NCI-H526 (cell line): Measurements from ENCODE around the gene ARHGEF1.

Source experiments
- DNase-seq, 2 experiments: peaks; one replicate each; lab custom pipeline; 2025; lab: John Stamatoyannopoulos, UW

The ARHGEF1 gene

GRCh38 chr19:41883821-41884733, 1.1 kb downstream of the ARHGEF1 start:
- DNase-seq, result peak; percentile 96 to 100

DNA sequence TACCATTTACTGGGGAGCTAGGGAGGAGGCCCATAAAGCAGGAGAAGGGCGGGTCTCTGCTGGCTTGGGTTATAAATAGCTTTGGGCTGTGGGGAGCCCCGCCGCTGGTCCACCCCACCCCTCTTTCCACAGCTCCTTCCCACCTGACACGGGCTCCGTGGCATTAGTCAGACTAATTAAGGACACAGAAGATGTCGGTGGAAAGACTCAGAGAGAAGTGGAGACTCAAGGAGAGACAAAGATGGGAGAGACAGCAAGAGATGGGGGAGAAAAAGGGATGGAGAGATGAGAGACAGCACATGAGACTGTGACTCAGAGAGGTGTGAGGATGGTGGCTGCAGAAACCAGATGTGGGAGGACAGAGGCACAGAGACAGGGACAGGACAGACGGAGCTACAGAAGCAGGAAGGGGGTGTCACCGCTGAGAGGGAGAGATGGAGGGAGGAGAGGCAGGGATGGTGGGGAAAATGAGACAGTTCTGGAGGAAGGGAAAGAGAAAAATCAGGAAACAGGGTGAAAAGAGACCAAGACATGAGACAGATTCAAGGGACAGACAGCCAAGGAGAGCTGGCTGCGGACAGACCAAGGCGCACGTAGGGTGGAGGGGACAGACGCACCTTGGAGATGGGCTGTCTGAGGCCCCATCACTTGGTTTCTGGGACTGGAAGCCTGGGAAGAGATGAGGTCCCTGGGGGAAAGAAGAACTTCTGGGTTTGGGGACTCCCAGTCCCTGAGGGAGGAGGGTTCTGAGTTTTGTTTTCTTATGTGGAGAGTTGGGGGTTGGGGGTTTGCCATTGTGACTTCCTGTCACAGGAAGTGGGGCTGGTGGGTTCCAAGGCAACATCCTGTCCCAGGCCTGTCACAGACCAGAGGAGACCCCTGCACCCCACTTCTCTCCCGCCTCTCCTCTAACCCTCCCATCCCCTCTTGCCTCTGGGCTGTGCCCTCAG, 4.1 kb downstream of the ARHGEF1 start:
- DNase-seq, result no peak

DNA sequence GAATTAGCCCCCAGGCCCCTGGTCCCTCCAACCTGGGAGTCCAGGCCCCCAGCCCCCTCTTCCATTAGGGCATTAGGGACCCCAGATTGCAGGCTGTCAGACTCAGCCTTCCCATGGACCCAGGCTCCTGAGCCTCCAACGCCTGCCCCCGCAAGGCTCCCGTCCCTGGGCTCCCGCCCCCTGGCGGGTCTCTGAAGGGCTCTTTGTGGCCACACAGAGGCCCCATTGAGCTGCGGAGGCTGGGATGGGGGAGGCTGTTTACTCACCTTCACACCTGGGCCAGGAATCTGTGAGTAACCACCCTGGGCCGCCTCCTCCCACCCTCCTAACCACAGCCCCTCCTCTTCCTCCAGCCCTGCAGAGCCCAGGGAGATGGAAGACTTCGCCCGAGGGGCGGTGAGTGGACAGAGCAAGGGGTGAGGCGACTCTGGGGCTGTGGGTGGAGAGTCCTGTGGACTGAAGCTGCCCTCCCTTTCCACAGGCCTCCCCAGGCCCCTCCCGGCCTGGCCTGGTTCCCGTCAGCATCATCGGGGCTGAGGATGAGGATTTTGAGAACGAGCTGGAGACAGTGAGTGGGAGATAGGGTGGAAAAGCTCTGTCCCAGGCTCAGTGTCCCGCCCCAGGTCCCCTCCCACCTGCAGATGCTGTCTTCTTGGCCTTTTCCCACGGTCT, 4.9 kb downstream of the ARHGEF1 start:
- DNase-seq, result peak; percentile 75 to 92

- no peak for DNase-seq
Measured at GRCh38 chr19:41888926-41889325, 5.9 kb downstream of the ARHGEF1 start.

GRCh38 chr19:41889896-41890295, 6.9 kb downstream of the ARHGEF1 start:
- no peak for DNase-seq

GRCh38 chr19:41890936-41891335, 8.0 kb downstream of the ARHGEF1 start:
- no peak for DNase-seq

DNA sequence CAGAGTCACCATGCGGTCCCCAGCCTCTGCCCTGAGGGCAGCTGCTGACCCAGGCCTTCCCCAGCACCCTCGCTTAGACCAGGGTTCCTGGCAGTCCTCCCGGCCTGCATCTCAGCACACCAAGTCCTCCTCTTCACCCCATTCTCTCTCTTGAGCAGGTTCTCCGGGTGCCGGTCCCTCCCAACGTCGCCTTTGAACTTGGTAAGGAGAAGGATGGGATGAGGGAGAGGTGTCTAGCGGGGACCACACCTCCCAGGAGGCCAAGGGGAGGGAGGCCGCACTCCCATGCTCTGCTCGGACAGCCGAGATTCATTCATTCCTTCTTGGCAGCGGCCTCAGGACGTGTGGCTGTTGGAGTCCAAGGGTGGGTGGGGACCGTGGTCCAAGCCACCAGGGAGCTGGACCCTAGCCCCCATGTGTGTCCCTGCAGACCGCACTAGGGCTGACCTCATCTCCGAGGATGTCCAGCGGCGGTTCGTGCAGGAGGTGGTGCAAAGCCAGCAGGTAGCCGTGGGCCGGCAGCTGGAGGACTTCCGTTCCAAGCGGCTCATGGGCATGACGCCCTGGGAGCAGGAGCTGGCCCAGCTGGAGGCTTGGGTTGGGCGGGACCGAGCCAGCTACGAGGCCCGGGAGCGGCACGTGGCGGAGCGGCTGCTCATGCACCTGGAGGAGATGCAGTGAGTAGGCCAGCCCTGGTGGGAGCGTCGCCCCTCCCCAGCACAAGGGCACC, 9.4 kb downstream of the ARHGEF1 start:
- no peak for DNase-seq

DNA sequence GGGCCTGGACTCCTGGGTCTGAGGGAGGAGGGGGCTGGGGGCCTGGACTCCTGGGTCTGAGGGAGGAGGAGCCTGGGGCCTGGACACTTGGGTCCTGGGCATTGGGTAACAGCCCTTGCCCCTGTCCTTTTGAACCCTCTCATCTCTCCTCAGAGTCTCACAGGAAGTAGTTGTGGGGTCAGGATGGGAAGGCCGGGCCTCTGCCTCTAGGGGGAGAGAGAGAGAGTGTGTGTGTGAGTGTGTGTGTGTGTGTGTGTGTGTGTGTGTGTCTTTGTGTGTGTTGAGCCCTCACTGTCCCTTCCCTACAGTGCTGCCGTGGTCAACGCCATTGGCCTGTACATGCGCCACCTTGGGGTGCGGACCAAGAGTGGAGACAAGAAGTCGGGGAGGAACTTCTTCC, 10.9 kb downstream of the ARHGEF1 start:
- DNase-seq, result peak in 1 of 2 experiments; percentile 30

GRCh38 chr19:41894350-41894749, 11.4 kb downstream of the ARHGEF1 start:
- no peak for DNase-seq

- peak in 1 of 2 experiments; percentile 37 for DNase-seq
Measured at GRCh38 chr19:41895745-41896580, 13.0 kb downstream of the ARHGEF1 start.

- no peak for DNase-seq
Measured at GRCh38 chr19:41896581-41896942, 13.6 kb downstream of the ARHGEF1 start.

- DNase-seq, result no peak
Measured at GRCh38 chr19:41897181-41897580, 14.2 kb downstream of the ARHGEF1 start.

- no peak for DNase-seq
Measured at GRCh38 chr19:41897820-41898219, 14.8 kb downstream of the ARHGEF1 start.

GRCh38 chr19:41898235-41898634, 15.3 kb downstream of the ARHGEF1 start:
- no peak for DNase-seq

DNA sequence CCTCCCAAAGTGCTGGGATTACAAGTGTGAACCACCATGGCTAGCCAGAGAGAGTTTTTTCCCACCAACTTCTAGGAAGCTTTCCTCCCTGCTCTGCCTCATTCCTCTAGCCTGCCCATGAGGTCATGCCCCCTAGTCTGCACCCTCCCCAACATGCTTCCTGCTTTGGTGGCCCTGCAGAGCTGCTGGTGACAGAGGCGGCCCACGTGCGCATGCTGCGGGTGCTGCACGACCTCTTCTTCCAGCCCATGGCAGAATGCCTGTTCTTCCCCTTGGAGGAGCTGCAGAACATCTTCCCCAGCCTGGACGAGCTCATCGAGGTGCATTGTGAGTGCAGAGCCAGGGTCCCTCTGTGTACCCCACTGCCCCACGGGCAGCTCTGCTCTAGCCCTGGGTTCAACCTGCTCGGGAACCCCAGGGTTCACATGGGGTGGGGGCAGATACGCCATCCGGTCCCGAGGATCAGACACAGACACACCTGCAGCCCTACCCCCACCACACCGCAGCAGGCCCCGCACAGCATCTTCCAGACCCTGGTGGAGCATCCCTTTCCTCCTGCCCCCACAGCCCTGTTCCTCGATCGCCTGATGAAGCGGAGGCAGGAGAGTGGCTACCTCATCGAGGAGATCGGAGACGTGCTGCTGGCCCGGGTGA, 18.9 kb downstream of the ARHGEF1 start:
- no peak for DNase-seq

GRCh38 chr19:41902594-41902993, 19.6 kb downstream of the ARHGEF1 start:
- DNase-seq, result no peak

DNA sequence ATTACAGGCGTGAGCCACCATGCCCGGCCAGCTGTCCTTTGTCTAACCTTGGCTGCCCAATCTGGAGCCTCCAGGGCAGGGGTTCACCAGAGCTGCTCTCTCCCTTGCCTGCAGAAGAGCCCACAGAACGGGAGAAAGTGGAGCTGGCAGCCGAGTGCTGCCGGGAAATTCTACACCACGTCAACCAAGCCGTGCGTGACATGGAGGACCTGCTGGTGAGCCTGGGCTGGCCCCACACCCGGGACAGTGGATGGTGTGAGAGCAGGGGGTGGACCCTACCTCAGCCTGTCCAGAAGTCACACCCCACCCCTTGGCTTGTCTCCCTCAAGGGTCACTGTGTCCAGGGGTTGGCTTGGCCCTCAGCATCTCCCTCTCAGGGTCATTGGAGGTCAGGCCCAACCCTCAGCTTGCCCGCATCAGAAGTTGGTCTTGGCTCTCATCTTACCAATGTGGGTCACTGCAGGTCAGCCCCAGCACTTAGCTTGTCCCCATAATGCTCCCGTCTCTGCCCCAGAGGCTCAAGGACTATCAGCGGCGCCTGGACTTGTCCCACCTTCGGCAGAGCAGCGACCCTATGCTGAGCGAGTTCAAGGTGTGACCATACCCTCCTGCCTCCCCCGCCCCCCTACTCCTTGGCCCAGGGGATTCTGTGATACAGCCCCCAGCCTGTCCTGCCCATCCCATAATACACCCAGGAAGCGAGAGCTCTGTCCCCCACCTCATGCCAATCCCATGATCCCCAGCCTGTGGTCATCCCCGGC, 20.4 kb downstream of the ARHGEF1 start:
- DNase-seq, result no peak

DNA sequence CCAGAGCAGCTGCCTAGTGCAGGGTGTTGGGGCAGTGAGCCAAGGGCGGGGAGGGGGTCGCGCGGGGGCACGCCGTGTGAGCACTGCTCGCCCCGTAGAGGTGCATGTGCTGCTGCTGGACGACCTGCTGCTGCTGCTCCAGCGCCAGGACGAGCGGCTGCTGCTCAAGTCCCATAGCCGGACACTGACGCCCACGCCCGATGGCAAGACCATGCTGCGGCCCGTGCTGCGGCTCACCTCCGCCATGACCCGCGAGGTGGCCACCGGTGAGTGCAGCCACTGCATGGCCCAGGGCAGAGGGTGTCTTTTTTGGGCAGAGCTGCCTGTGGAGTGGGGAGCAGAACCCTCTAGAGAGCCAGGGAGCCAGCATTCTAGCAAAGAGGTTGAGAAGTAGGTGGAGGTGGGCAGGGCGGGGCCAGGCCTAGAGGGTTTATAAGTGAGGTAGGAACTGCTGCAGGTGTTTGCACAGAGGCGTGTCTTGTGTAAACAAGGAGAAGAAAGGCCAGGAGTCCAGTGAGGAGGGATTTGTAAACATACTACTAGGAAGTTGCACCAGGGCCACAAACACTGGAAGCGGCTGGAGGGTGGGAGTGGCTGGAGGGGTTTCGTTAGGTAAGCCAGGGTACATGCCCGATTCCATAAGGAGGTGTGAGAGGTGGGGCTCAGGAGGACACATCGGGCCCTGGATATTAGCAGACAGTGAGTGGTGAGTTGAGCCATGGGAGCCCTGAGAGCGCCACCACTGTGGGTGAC, 21.3 kb downstream of the ARHGEF1 start:
- peak; percentile 88 to 94 for DNase-seq
